HL-60 (cell line): Measurements from ENCODE around the gene EPOP.

ENCODE experiments used
- CTCF ChIP-seq: IDR thresholded peaks from one replicate; pipeline ENCODE4 v1.5.1; 2011; ENCODE audit warnings: low read length, control low read depth, inconsistent platforms; ENCODE audit not compliant: insufficient read depth
- GABPA ChIP-seq: IDR thresholded peaks from 2 replicates; pipeline ENCODE4 v1.6.1; 2012; ENCODE audit warnings: low read depth
- POLR2AphosphoS5 ChIP-seq: IDR thresholded peaks from 2 replicates; pipeline ENCODE4 v1.6.1; 2012; ENCODE audit warnings: low read depth
- REST ChIP-seq: IDR thresholded peaks from 2 replicates; pipeline ENCODE4 v1.6.1; 2012; ENCODE audit warnings: low read depth; ENCODE audit not compliant: insufficient replicate concordance
- SPI1 ChIP-seq: IDR thresholded peaks from 2 replicates; pipeline ENCODE4 v1.6.1; 2012; ENCODE audit warnings: low read depth, mild to moderate bottlenecking, borderline replicate concordance

- no peak for TF ChIP-seq CTCF
- TF ChIP-seq POLR2AphosphoS5: no peak
- TF ChIP-seq SPI1: no peak
- no peak for TF ChIP-seq REST
- TF ChIP-seq GABPA: no peak
Observed at GRCh38 chr17:38721802-38722201, 47.0 kb upstream of the EPOP start.
